ENCODE results near the gene SHB. TPM values are rescaled to one million over a fixed set of nuclear protein-coding genes. Genes with fewer than 3 reads are reported as not detected.

SHB gene
- total and polyA plus RNA-seq, 2 of the 8 experiments (the other 6 are each of a cell fraction or from before 2014, with no cell fraction given), result 4.1 to 12.6 TPM

DNA sequence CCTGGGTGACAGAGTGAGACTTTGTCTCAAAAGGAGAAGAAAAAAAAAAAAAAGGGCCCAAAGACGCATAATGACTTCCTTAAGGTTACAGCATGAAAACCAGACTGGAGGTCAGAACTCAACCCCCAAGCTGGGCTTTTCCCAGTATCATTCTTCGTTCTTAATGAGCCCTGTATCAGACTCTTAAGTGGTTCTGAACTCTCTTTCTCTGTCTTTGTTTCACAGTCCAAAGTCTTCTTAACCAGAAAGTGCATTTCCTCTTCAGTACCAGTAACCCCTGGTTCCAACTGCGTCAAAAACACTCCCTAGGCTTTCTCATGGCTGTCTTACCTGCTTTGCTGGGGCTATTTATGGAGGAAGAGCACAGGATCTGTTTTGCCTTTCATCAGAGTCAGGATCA, 38.4 kb upstream of the SHB start:
- Histone ChIP-seq H3K4me2 (ENCODE audit: insufficient read depth in 1 of 2, low read depth in 2 of 2, low read length in 2 of 2) (no peak overlapping the region), H2AFZ (ENCODE audit: low read length) (no peak overlapping the region), H2BK12ac (ENCODE audit: low read depth, low read length) (no peak overlapping the region), H2BK20ac (ENCODE audit: low read length) (no peak overlapping the region), H4K20me1 (replicated peaks in 1 of 2; ENCODE audit: control insufficient read depth in 1 of 2, insufficient read depth in 2 of 2, low read length in 2 of 2) (no peaks in the 10 kb centered on the region), H3K36me3 (ENCODE audit: control insufficient read depth in 2 of 4, insufficient read depth in 4 of 4, low read length in 3 of 4) (no peaks in the 10 kb centered on the region), H3K4ac (replicated peaks; ENCODE audit: insufficient read length, low read depth, low read length) (no peak overlapping the region), H3K27ac (ENCODE audit: low read depth, low read length) (no peak overlapping the region), H2BK15ac (ENCODE audit: low read length) (no peak overlapping the region), H2BK120ac (replicated peaks; ENCODE audit: low read depth, low read length) (no peak overlapping the region), H3K4me1 (replicated peaks in 1 of 4; ENCODE audit: control insufficient read depth in 3 of 4, insufficient read depth in 4 of 4, low read length in 3 of 4) (no peaks in the 10 kb centered on the region; a peak in 1 of 7 replicates), H3K79me2 (ENCODE audit: control insufficient read depth in 1 of 2, insufficient read depth in 2 of 2, low read length in 2 of 2) (no peaks in the 10 kb centered on the region), H2AK5ac (ENCODE audit: low read depth, low read length) (no peak overlapping the region), H3K23ac (ENCODE audit: insufficient read length) (no peak overlapping the region), H3K27me3 (replicated peaks in 1 of 4; ENCODE audit: control insufficient read depth in 3 of 4, extremely low read depth in 1 of 4, insufficient read depth in 3 of 4, low read length in 3 of 4) (no peaks in the 10 kb centered on the region; a peak in 1 of 7 replicates), H3K79me1 (ENCODE audit: low read depth, low read length) (no peaks in the 10 kb centered on the region), H3K14ac (ENCODE audit: insufficient read length) (no peak overlapping the region), H3K9ac (replicated peaks in 1 of 4; ENCODE audit: extremely low read depth in 1 of 4, low read depth in 3 of 4, low read length in 3 of 4) (no peak overlapping the region), H3K18ac (ENCODE audit: extremely low read depth, low read length) (no peak overlapping the region), H3K23me2 (ENCODE audit: low read depth, low read length) (no peaks in the 10 kb centered on the region), H4K5ac (ENCODE audit: insufficient read length, low read depth, low read length) (no peak overlapping the region), H3K4me3 (ENCODE audit: extremely low read depth in 1 of 4, insufficient read depth in 2 of 4, low read depth in 3 of 4, low read length in 4 of 4) (no peak overlapping the region), H3K56ac (replicated peaks; ENCODE audit: insufficient read length, low read depth, low read length) (no peak overlapping the region), H3K9me3 (ENCODE audit: insufficient read depth in 2 of 2, low read depth in 1 of 2, low read length in 1 of 2) (no peaks in the 10 kb centered on the region), H4K8ac (ENCODE audit: extremely low read depth, insufficient read depth, low read length) (no peak overlapping the region), H2BK5ac (ENCODE audit: low read depth, low read length) (no peak overlapping the region), H4K91ac (replicated peaks; ENCODE audit: insufficient read length, low read length) (no peak overlapping the region)
- ChIA-PET POLR2A (ENCODE audit: partially characterized antibody) (no interaction called here), CTCF (ENCODE audit: partially characterized antibody) (interaction anchor here (1.1 to 2.4 kb wide), 2 partner anchors 12 to 227 kb away, joined by 3 to 6 read pairs; no protein-coding TSS in a partner anchor)
- WGBS, 2 experiments (ENCODE audit: extremely low coverage in 1 of 2, insufficient coverage in 1 of 2, insufficient read length in 1 of 2, insufficient replicate concordance in 2 of 2, low coverage in 1 of 2, low lambda C conversion rate in 2 of 2, missing lambda C conversion rate in 1 of 2), result 84% methylated on average over 2 of the region's 3 CpGs; no CpG with 5 or more reads in 1 of the 2 experiments
- DNase-seq (ENCODE audit: low read depth in 1 of 2, low spot score in 2 of 2), result no peak
- no peak for FAIRE-seq
- TF ChIP-seq RAD21 (IDR thresholded peaks at IDR 0.05 in 1 of 2, conservative IDR thresholded peaks at IDR 0.05 in 1 of 2; ENCODE audit: low read depth in 2 of 2, low read length in 2 of 2) (no peak), ZNF274 (IDR thresholded peaks at IDR 0.05; ENCODE audit: borderline replicate concordance, extremely low read depth, low read length) (no peak), EZH2 (IDR thresholded peaks at IDR 0.05; ENCODE audit: low read depth, low read length, severe bottlenecking) (no peak)
